ENCODE data around the gene KMT5C. TPM values are rescaled to one million over a fixed set of nuclear protein-coding genes. Genes with fewer than 3 reads are reported as not detected.

Gene KMT5C
- total RNA-seq, 2 donors from 2014 or later = 73.1 to 80.6 TPM

DNA sequence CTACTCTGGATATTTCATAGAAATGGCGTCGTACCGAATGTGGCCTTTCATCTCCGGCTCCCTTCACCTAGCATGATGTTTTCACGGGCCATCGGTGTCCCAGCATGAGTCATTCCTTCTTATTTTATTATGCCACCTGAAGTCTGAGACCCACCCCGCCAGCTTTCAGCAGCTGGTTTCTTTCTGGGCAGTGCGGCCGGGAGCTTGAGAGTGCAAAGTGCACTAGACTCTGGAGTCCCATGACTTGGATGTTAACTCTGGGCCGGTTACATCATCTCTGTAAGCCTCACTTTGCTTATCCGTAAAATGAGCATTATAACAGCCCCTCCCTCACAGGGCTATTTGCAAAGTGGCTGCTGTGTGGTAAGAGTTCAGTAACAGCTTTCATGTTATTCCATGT, 5.8 kb upstream of the KMT5C start:
- H3K9me3 Mint-ChIP-seq = no peaks in the 10 kb centered on the region
- H3K9ac ChIP-seq (ENCODE audit: extremely low read depth, low read length, poor library complexity, severe bottlenecking) = no peak overlapping the region
- peaks cover 5% of the 10 kb centered on the region for H3K4me1 Mint-ChIP-seq
- H3K36me3 ChIP-seq (ENCODE audit: control insufficient read depth, insufficient read depth, low read length) = no peaks in the 10 kb centered on the region
- H3K27ac ChIP-seq (ENCODE audit: low read depth, low read length) = no peak overlapping the region
- no peak overlapping the region for H3K4me3 ChIP-seq (ENCODE audit: low read length)
- H3K4me3 Mint-ChIP-seq = no peak overlapping the region
- peaks cover 10% of the 10 kb centered on the region for H3K27me3 Mint-ChIP-seq (ENCODE audit: insufficient read depth)
- 91 to 92% methylated on average over 10 to 11 of the region's 11 CpGs for WGBS, 2 experiments (ENCODE audit: insufficient coverage in 1 of 2, insufficient read length in 1 of 2)
- H3K27ac Mint-ChIP-seq = no peak overlapping the region
- H3K9me3 ChIP-seq (ENCODE audit: control insufficient read depth, low read length) = no peaks in the 10 kb centered on the region
- TF ChIP-seq, protein P1, sequence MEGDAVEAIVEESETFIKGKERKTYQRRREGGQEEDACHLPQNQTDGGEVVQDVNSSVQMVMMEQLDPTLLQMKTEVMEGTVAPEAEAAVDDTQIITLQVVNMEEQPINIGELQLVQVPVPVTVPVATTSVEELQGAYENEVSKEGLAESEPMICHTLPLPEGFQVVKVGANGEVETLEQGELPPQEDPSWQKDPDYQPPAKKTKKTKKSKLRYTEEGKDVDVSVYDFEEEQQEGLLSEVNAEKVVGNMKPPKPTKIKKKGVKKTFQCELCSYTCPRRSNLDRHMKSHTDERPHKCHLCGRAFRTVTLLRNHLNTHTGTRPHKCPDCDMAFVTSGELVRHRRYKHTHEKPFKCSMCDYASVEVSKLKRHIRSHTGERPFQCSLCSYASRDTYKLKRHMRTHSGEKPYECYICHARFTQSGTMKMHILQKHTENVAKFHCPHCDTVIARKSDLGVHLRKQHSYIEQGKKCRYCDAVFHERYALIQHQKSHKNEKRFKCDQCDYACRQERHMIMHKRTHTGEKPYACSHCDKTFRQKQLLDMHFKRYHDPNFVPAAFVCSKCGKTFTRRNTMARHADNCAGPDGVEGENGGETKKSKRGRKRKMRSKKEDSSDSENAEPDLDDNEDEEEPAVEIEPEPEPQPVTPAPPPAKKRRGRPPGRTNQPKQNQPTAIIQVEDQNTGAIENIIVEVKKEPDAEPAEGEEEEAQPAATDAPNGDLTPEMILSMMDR (conservative IDR thresholded peaks at IDR 0.05) = no peak
- DNase-seq = peak; percentile 45
- no peaks in the 10 kb centered on the region for H3K36me3 Mint-ChIP-seq (ENCODE audit: low read depth)
- H3K4me1 ChIP-seq (ENCODE audit: control insufficient read depth, insufficient read depth, low read length) = no peaks in the 10 kb centered on the region
- no peaks in the 10 kb centered on the region for H3K27me3 ChIP-seq (ENCODE audit: control insufficient read depth, insufficient read depth, low read length, poor library complexity, severe bottlenecking)

DNA sequence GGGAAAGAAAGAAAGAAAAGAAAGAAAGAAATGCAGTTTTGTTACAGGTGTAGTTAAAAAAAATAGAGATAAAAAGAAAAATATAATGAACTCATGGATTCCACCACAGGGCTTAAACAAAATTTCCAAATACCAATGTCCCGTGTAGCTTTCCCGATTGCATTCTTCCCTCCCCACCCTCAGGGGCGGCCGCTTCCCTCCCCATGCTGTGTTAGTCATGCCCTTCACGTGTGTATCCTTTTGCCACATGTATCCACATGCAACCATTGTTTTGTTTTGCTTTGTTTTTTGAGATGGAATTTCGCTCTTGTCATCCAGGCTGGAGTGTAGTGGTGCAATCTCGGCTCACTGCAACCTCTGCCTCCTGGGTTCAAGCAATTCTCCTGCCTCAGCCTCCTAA, 3.6 kb upstream of the KMT5C start:
- Histone ChIP-seq H3K9me3 (ENCODE audit: control insufficient read depth, low read length) (no peaks in the 10 kb centered on the region), H3K4me3 (ENCODE audit: low read length) (no peak overlapping the region), H3K27ac (ENCODE audit: low read depth, low read length) (no peak overlapping the region), H3K27me3 (ENCODE audit: control insufficient read depth, insufficient read depth, low read length, poor library complexity, severe bottlenecking) (no peaks in the 10 kb centered on the region), H3K36me3 (ENCODE audit: control insufficient read depth, insufficient read depth, low read length) (no peaks in the 10 kb centered on the region), H3K4me1 (ENCODE audit: control insufficient read depth, insufficient read depth, low read length) (no peaks in the 10 kb centered on the region), H3K9ac (ENCODE audit: extremely low read depth, low read length, poor library complexity, severe bottlenecking) (no peak overlapping the region)
- H3K27ac Mint-ChIP-seq = no peak overlapping the region
- no peaks in the 10 kb centered on the region for H3K36me3 Mint-ChIP-seq (ENCODE audit: low read depth)
- no peak for DNase-seq
- peaks cover 8% of the 10 kb centered on the region for H3K27me3 Mint-ChIP-seq (ENCODE audit: insufficient read depth)
- H3K9me3 Mint-ChIP-seq = no peaks in the 10 kb centered on the region
- TF ChIP-seq, protein P1 (conservative IDR thresholded peaks at IDR 0.05) = no peak
- 85 to 98% methylated on average over 7 of the region's 7 CpGs for WGBS, 2 experiments (ENCODE audit: insufficient coverage in 1 of 2, insufficient read length in 1 of 2)
- H3K4me1 Mint-ChIP-seq = peaks cover 7% of the 10 kb centered on the region
- no peak overlapping the region for H3K4me3 Mint-ChIP-seq

DNA sequence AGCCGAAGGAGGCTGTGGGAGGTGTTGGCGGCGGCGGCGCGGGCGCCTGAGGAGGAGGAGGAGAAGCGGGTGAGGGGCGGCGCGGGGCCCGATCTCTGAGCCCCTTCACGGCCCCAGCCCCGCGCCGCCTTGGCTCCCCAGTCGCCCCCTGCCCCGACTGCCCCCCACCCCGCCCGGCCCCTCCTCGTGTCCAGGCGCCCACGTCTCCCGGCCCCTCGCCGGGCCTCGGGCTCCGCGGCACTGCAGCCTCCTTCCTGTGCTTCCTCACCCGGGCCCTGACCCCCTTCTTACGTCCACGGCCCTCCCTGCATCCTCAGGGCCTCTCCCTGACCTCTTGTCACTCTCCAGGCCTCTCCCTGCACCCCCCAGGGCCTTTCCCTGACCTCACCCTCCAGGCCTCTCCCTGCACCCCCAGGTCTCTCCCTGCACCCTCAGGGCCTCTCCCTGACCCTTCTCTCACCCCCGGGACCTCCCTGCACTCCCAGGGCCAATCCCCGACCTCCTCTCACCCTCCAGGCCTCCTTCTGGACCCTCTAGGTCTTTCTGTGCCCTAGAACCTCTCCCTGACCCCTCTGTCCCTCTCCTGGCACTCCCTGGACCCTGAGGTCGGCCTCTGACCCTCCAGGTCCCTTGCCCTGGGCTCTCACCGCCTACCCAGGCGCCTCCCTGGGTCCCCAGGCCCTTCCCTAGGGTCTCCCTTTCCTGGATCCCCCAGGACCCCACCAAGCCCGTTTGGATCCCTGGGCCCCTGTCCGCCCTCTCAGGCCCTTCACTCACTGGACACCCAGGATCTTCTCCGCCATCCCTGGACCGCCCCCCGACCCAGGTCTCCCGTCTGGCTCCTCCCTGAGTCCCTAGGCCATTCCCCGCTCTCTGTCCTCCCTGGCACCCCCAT, 460 bp downstream of the KMT5C start:
- WGBS, 2 experiments (ENCODE audit: insufficient coverage in 1 of 2, insufficient read length in 1 of 2) = 3 to 10% methylated on average over 7 to 40 of the region's 44 CpGs
- no peaks in the 10 kb centered on the region for H3K9me3 ChIP-seq (ENCODE audit: control insufficient read depth, low read length)
- TF ChIP-seq, protein P1 (conservative IDR thresholded peaks at IDR 0.05) = no peak
- peak overlapping the region; percentile 94 for H3K4me3 ChIP-seq (ENCODE audit: low read length)
- H3K27ac Mint-ChIP-seq = peak overlapping the region; percentile 100
- peaks cover 34% of the 10 kb centered on the region for H3K36me3 Mint-ChIP-seq (ENCODE audit: low read depth)
- peak overlapping the region; percentile 89 for H3K4me3 Mint-ChIP-seq
- no peaks in the 10 kb centered on the region for H3K9me3 Mint-ChIP-seq
- H3K27ac ChIP-seq (ENCODE audit: low read depth, low read length) = peak overlapping the region; percentile 82
- peaks cover 8% of the 10 kb centered on the region for H3K27me3 Mint-ChIP-seq (ENCODE audit: insufficient read depth)
- H3K27me3 ChIP-seq (ENCODE audit: control insufficient read depth, insufficient read depth, low read length, poor library complexity, severe bottlenecking) = no peaks in the 10 kb centered on the region
- DNase-seq = peak; percentile 78
- no peaks in the 10 kb centered on the region for H3K4me1 ChIP-seq (ENCODE audit: control insufficient read depth, insufficient read depth, low read length)
- peak overlapping the region; percentile 88 for H3K9ac ChIP-seq (ENCODE audit: extremely low read depth, low read length, poor library complexity, severe bottlenecking)
- H3K36me3 ChIP-seq (ENCODE audit: control insufficient read depth, insufficient read depth, low read length) = peaks cover 29% of the 10 kb centered on the region
- H3K4me1 Mint-ChIP-seq = peaks cover 12% of the 10 kb centered on the region

Data from endodermal cell (in vitro differentiated cells).